HL-60 (cell line): ENCODE results near the gene TMEM63C.
A peak's percentile ranks its signal among the peaks of the same experiment; 100 is the strongest.

Experiments used
- DNase-seq, 2 experiments: peaks; one replicate each; pipeline ENCODE4 v3.0.0-alpha.2; 2010 to 2020; ENCODE audit warnings: low read depth in 1 of 2, low spot score in 1 of 2
- H3K27ac ChIP-seq: fragments of 250-450 bp; sonication (Bioruptor Pico); replicated peaks from 2 replicates; pipeline ENCODE4 v1.5.1; 2020; ENCODE audit warnings: mild to moderate bottlenecking, moderate library complexity
- H3K27me3 ChIP-seq: fragments of 250-450 bp; sonication (Bioruptor Pico); 2 replicates; pipeline ENCODE4 v1.5.1; 2021; ENCODE audit warnings: mild to moderate bottlenecking, moderate library complexity; ENCODE audit not compliant: insufficient read depth, poor library complexity, severe bottlenecking
- H3K4me3 ChIP-seq: replicated peaks from 2 replicates; pipeline ENCODE4 v1.5.1; 2011; ENCODE audit warnings: mild to moderate bottlenecking, control low read depth, low read length; ENCODE audit not compliant: insufficient read depth
- GABPA ChIP-seq: IDR thresholded peaks from 2 replicates; pipeline ENCODE4 v1.6.1; 2012; ENCODE audit warnings: low read depth
- POLR2AphosphoS5 ChIP-seq: IDR thresholded peaks from 2 replicates; pipeline ENCODE4 v1.6.1; 2012; ENCODE audit warnings: low read depth
- SPI1 ChIP-seq: IDR thresholded peaks from 2 replicates; pipeline ENCODE4 v1.6.1; 2012; ENCODE audit warnings: low read depth, mild to moderate bottlenecking, borderline replicate concordance
- TF ChIP-seq, protein P1 (sequence below): IDR thresholded peaks from one replicate; pipeline ENCODE4 v1.5.1; 2011; ENCODE audit warnings: low read length, control low read depth, inconsistent platforms; ENCODE audit not compliant: insufficient read depth
- TF ChIP-seq, protein P2 (sequence below): IDR thresholded peaks from 2 replicates; pipeline ENCODE4 v1.6.1; 2012; ENCODE audit warnings: low read depth; ENCODE audit not compliant: insufficient replicate concordance

Gene TMEM63C

DNA sequence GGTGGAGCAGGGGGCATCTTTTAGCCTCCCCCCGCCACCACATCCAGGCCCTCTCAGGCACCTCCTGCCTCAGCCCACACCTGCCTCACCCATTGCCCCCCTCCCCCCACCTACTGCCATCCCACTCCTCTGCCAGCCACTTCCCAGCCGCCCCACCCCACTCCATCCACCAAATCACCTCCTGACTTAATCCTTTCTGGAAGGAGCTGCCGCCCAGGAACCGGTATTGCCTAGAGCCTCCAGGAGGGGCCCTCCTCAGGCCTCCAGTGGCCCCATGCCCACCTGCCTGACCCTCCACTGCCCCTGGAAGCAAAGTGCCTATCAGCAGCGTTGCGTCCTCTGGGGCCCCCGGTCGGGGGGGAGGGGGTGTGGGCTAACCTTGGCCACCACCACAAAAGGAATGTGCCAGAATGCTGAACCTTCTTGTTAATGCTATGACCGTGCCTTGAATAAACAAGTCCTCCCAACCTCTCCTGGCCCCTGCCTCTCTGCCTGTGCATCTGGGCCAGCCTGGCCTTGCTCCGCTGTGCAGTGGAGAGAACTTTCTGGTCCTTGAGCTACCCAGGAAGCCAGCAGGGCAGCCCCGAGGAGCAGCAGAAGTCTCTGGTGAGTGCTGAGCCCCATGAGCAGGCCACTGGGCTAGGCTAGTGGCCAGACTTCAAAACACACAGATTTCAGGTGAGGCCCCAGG is 77.6 kb downstream of the TMEM63C start:
- no peaks in the 10 kb centered on the region for H3K27me3 ChIP-seq
- no peak overlapping the region for H3K27ac ChIP-seq
- no peak for DNase-seq
- TF ChIP-seq, protein P1, sequence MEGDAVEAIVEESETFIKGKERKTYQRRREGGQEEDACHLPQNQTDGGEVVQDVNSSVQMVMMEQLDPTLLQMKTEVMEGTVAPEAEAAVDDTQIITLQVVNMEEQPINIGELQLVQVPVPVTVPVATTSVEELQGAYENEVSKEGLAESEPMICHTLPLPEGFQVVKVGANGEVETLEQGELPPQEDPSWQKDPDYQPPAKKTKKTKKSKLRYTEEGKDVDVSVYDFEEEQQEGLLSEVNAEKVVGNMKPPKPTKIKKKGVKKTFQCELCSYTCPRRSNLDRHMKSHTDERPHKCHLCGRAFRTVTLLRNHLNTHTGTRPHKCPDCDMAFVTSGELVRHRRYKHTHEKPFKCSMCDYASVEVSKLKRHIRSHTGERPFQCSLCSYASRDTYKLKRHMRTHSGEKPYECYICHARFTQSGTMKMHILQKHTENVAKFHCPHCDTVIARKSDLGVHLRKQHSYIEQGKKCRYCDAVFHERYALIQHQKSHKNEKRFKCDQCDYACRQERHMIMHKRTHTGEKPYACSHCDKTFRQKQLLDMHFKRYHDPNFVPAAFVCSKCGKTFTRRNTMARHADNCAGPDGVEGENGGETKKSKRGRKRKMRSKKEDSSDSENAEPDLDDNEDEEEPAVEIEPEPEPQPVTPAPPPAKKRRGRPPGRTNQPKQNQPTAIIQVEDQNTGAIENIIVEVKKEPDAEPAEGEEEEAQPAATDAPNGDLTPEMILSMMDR: no peak
- TF ChIP-seq GABPA: no peak
- no peak for TF ChIP-seq SPI1
- TF ChIP-seq, protein P2, sequence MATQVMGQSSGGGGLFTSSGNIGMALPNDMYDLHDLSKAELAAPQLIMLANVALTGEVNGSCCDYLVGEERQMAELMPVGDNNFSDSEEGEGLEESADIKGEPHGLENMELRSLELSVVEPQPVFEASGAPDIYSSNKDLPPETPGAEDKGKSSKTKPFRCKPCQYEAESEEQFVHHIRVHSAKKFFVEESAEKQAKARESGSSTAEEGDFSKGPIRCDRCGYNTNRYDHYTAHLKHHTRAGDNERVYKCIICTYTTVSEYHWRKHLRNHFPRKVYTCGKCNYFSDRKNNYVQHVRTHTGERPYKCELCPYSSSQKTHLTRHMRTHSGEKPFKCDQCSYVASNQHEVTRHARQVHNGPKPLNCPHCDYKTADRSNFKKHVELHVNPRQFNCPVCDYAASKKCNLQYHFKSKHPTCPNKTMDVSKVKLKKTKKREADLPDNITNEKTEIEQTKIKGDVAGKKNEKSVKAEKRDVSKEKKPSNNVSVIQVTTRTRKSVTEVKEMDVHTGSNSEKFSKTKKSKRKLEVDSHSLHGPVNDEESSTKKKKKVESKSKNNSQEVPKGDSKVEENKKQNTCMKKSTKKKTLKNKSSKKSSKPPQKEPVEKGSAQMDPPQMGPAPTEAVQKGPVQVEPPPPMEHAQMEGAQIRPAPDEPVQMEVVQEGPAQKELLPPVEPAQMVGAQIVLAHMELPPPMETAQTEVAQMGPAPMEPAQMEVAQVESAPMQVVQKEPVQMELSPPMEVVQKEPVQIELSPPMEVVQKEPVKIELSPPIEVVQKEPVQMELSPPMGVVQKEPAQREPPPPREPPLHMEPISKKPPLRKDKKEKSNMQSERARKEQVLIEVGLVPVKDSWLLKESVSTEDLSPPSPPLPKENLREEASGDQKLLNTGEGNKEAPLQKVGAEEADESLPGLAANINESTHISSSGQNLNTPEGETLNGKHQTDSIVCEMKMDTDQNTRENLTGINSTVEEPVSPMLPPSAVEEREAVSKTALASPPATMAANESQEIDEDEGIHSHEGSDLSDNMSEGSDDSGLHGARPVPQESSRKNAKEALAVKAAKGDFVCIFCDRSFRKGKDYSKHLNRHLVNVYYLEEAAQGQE: no peak
- no peak for TF ChIP-seq POLR2AphosphoS5
- H3K4me3 ChIP-seq: no peak overlapping the region

DNA sequence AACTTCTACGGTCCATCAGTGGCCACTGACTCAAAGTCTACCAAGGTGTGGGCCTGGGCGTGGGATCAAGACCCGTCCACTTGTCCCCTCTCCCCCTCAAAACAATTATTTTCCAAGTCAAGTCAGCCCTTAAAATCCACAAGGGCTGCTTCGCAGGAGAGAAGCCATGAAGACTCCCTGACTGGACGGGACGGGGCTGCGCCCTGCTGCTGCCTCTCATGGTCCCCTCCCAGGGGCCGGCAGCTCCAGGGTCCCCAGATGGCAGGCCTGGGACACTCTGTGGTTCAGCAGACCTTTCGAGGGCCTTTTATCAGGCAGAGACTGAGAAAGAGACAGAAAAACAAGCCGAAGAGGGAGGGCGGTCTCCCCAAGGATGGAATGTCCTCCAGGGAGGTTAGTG is 78.6 kb downstream of the TMEM63C start:
- no peaks in the 10 kb centered on the region for H3K27me3 ChIP-seq
- TF ChIP-seq SPI1 (no peak), GABPA (no peak), POLR2AphosphoS5 (no peak)
- TF ChIP-seq, protein P1: no peak
- TF ChIP-seq, protein P2: no peak
- no peak for DNase-seq

DNA sequence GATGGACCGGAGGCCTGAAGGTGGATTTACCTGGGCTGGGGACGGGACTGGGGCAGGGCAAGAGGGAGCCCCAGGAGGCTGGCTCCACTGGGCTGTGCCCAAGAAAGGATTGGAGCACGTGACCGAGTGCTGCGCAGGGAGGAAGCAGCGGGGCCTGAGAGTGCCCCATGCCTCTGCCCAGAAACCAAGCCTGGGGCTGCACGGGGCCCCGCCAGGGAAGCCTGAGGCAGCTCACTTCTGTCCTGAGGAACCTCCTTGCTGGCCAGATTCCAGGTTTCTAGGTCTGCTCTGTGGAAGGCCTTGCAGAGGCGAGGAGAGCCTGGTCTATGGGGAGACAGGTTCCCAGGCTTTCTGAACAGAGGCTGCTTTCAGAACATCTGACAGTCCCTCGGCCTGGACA is 79.0 kb downstream of the TMEM63C start:
- H3K4me3 ChIP-seq: no peak overlapping the region
- H3K27me3 ChIP-seq: no peaks in the 10 kb centered on the region
- peak; percentile 22; the same call in 1 of the 2 replicates for TF ChIP-seq SPI1
- no peak for TF ChIP-seq GABPA
- no peak overlapping the region for H3K27ac ChIP-seq
- peak; percentile 65 to 77 for DNase-seq

More for the DNA sequence above, 78.6 kb downstream of the TMEM63C start:
- no peak overlapping the region for H3K4me3 ChIP-seq
- no peak overlapping the region for H3K27ac ChIP-seq

DNA sequence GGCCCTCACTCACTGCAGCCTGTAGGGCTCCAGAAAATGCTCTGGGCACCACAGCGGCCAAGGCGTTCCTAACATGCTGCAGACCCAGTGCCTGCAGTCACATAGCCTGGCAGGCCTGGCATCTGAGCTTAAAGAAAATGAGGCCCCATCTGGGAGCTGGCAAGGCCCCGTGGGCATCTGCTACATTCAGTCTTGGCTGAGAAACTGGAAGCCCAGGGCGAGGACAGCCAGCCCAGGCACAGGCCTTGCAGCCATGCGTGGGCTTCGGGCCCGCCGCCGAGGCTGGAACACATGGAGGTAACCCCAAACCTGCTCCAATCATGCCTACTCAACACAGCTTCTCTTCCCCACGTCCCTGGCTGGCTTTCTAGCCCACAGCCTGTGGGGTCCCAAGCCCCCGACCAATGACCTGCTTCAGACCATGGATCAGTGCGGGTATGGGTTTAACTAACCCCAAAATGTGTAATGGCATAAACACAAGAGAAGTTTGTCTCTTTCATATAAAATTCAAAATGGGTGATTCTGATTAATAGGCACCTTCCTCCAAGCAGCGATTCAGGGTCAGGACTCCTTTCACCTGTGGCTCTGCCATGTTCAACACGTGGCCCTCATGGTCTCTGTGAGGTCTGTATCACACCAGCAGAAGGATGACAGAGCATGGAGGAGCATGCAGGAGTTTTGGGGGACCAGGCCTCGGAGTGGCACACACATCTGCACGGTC is 83.0 kb downstream of the TMEM63C start:
- no peaks in the 10 kb centered on the region for H3K27me3 ChIP-seq
- no peak for DNase-seq
- H3K27ac ChIP-seq: no peak overlapping the region
- TF ChIP-seq, protein P1: no peak
- no peak for TF ChIP-seq POLR2AphosphoS5
- no peak for TF ChIP-seq SPI1
- no peak for TF ChIP-seq GABPA
- TF ChIP-seq, protein P2: no peak
- H3K4me3 ChIP-seq: no peak overlapping the region
